HCT116 (cell line): Measurements from ENCODE around the gene CDC6. TPM values are rescaled to one million over a fixed set of nuclear protein-coding genes. Genes with fewer than 3 reads are reported as not detected.

Source experiments
- ATAC-seq: fragments of 200-7000 bp; cut with Tn5 transposase; 2 replicates; pipeline ENCODE4 v1.9.1; 2020; ENCODE audit warnings: mild to moderate bottlenecking, moderate library complexity
- BruUV-seq: library from RNA; stranded (reverse); fragments of 400-500 nt; replicated peaks from 2 replicates; lab custom pipeline; 2021; lab: Mats Ljungman, UMichigan
- CTCF ChIA-PET: fragments of 300-600 bp; sonication (Branson Sonifier 250); formaldehyde crosslinking; loops from one replicate; lab custom pipeline; 2021; ENCODE audit warnings: antibody characterized with exemption; lab: Charles Lee
- POLR2A ChIA-PET: fragments of 300-600, 350-600 bp; sonication (Branson Sonifier 250); formaldehyde crosslinking; loops from one replicate; lab custom pipeline; 2021; ENCODE audit warnings: antibody characterized with exemption; lab: Charles Lee
- RAD21 ChIA-PET, 2 experiments: fragments of 300-600 bp; sonication (Branson Sonifier 250); formaldehyde crosslinking; loops; one replicate each; lab custom pipeline; 2023; ENCODE audit warnings: low total read pairs in 2 of 2; ENCODE audit not compliant: uncharacterized antibody in 2 of 2, unreplicated experiment in 2 of 2, low non-redundant PET in 1 of 2; lab: Charles Lee
- DNase-seq: peaks from one replicate; pipeline ENCODE4 v3.0.0-alpha.2; 2010; ENCODE audit warnings: low read depth, low spot score
- H2AFZ ChIP-seq: fragments of 200-600 bp; shearing (Covaris generic), sonication (generic); 2 replicates; pipeline ENCODE4 v1.6.1; 2017; ENCODE audit warnings: low read depth, mixed run types, mixed read lengths, antibody characterized with exemption, low read length; ENCODE audit not compliant: poor library complexity, severe bottlenecking
- H3K27ac ChIP-seq: 2 replicates; pipeline ENCODE4 v1.5.1; 2012; ENCODE audit warnings: low read depth, low read length
- H3K27me3 ChIP-seq: fragments of 200-600 bp; sonication (generic); 2 replicates; pipeline ENCODE4 v1.6.1; 2016; ENCODE audit warnings: mixed run types, low read length, mixed read lengths; ENCODE audit not compliant: insufficient read depth
- H3K36me3 ChIP-seq, 2 experiments: fragments of 200-500 bp in 1 of 2; fragments of 200-600 bp in 1 of 2; sonication (Bioruptor generic) in 1 of 2; sonication (generic) in 1 of 2; 2 replicates each; pipeline versions ENCODE4 v1.5.1 to v1.6.1; 2014 to 2016; ENCODE audit warnings: low read length in 2 of 2, inconsistent platforms in 1 of 2, mixed read lengths in 1 of 2, mixed run types in 1 of 2; ENCODE audit not compliant: insufficient read depth in 2 of 2, control insufficient read depth in 1 of 2
- H3K4me1 ChIP-seq, 2 experiments: fragments of 200-600 bp in 1 of 2; sonication (generic) in 1 of 2; 2 replicates each; pipeline versions ENCODE4 v1.5.1 to v1.6.1; 2012 to 2017; ENCODE audit warnings: low read length in 2 of 2, inconsistent platforms in 1 of 2, mild to moderate bottlenecking in 1 of 2, mixed read lengths in 1 of 2, mixed run types in 1 of 2, moderate library complexity in 1 of 2; ENCODE audit not compliant: insufficient read depth in 2 of 2, control insufficient read depth in 1 of 2
- H3K4me2 ChIP-seq: fragments of 200-600 bp; sonication (generic); 2 replicates; pipeline ENCODE4 v1.6.1; 2017; ENCODE audit warnings: mixed run types, low read length, mixed read lengths
- H3K4me3 ChIP-seq, 2 experiments: fragments of 200-600 bp in 1 of 2; sonication (generic) in 1 of 2; replicated peaks in 1 of 2; 2 replicates each; pipeline ENCODE4 v1.5.1; 2011 to 2016; ENCODE audit warnings: low read length in 2 of 2, control low read depth in 1 of 2, low read depth in 1 of 2, mild to moderate bottlenecking in 1 of 2, mixed read lengths in 1 of 2, mixed run types in 1 of 2
- H3K79me2 ChIP-seq: fragments of 200-600 bp; sonication (generic); 2 replicates; pipeline ENCODE4 v1.6.1; 2017; ENCODE audit warnings: mild to moderate bottlenecking, mixed run types, low read length, moderate library complexity, mixed read lengths; ENCODE audit not compliant: insufficient read depth
- H3K9ac ChIP-seq: fragments of 200-600 bp; sonication (generic); 2 replicates; pipeline ENCODE4 v1.6.1; 2016; ENCODE audit warnings: low read length, mixed read lengths
- H3K9me2 ChIP-seq: fragments of 200-600 bp; sonication (generic), shearing (Covaris generic); 2 replicates; pipeline ENCODE4 v1.6.1; 2017; ENCODE audit warnings: mixed run types, mild to moderate bottlenecking, moderate library complexity; ENCODE audit not compliant: insufficient read depth
- H3K9me3 ChIP-seq, 2 experiments: fragments of 200-500 bp in 1 of 2; fragments of 200-600 bp in 1 of 2; sonication (Bioruptor generic) in 1 of 2; sonication (generic) in 1 of 2; 2 replicates each; pipeline ENCODE4 v1.6.1; 2014 to 2017; ENCODE audit warnings: low read length in 2 of 2, mixed read lengths in 2 of 2, inconsistent platforms in 1 of 2, low read depth in 1 of 2, mild to moderate bottlenecking in 1 of 2, mixed run types in 1 of 2, moderate library complexity in 1 of 2; ENCODE audit not compliant: control insufficient read depth in 1 of 2, insufficient read depth in 1 of 2
- H4K20me1 ChIP-seq: fragments of 200-600 bp; sonication (generic), shearing (Covaris generic); 2 replicates; pipeline ENCODE4 v1.6.1; 2017; ENCODE audit warnings: mixed run types, mild to moderate bottlenecking, moderate library complexity; ENCODE audit not compliant: insufficient read depth
- CEBPB ChIP-seq: IDR thresholded peaks from 2 replicates; pipeline ENCODE4 v1.6.1; 2012; ENCODE audit warnings: low read depth
- EGR1 ChIP-seq: IDR thresholded peaks from 2 replicates; pipeline ENCODE4 v1.6.1; 2012; ENCODE audit warnings: low read depth
- FOSL1 ChIP-seq: IDR thresholded peaks from 2 replicates; pipeline ENCODE4 v1.6.1; 2012; ENCODE audit warnings: low read depth
- POLR2A ChIP-seq: IDR thresholded peaks from 2 replicates; pipeline ENCODE4 v1.7.0; 2011; ENCODE audit warnings: borderline replicate concordance; ENCODE audit not compliant: insufficient read depth, insufficient read length; ENCODE audit errors: extremely low read depth
- ZFX ChIP-seq: fragments of 450-650 bp; IDR thresholded peaks from 2 replicates; pipeline ENCODE4 v1.6.1; 2017
- intact Hi-C: fragments of 100-400 bp; cut with micrococcal nuclease; formaldehyde crosslinking; loops from 2 replicates; pipeline ENCODE4 v1.10.0; 2022
- total RNA-seq: library from RNA; stranded (reverse); gene quantifications from one replicate; pipeline ENCODE4 v1.2.1, GENCODE V29; 2021; ENCODE audit not compliant: unreplicated experiment
- TF ChIP-seq, protein P1 (sequence below): IDR thresholded peaks from 2 replicates; pipeline ENCODE4 v1.6.1; 2012; ENCODE audit warnings: low read depth
- TF ChIP-seq, protein P2 (sequence below): IDR thresholded peaks from 2 replicates; pipeline ENCODE4 v1.6.1; 2012
- TF ChIP-seq, protein P3 (sequence below): IDR thresholded peaks from 2 replicates; pipeline ENCODE4 v1.6.1; 2011; ENCODE audit warnings: mild to moderate bottlenecking, low read length, moderate library complexity; ENCODE audit not compliant: insufficient replicate concordance; ENCODE audit errors: extremely low read depth

The CDC6 gene
- total RNA-seq, 1 experiment from 2014 or later = 117 TPM

DNA sequence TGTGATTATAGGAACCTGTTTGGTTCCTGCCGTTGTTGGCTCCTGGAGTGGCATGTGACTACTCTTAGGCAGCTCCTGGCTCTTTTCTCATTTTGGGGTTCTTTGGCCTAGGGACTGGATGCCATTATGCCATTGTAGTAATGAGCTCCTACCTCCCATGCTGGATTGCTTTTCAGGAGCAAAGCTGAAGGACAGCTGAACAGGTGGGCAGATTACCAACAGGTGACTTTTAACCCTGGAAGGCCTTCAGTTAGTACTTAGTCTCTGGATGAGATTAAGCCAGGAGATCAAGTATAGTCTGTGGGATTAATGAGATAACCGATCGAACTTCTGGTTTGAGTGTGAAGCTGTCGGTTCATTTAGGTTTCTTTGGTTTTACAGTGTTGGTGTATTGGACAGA, 43.4 kb upstream of the CDC6 start (continued):
- TF ChIP-seq, protein P1, sequence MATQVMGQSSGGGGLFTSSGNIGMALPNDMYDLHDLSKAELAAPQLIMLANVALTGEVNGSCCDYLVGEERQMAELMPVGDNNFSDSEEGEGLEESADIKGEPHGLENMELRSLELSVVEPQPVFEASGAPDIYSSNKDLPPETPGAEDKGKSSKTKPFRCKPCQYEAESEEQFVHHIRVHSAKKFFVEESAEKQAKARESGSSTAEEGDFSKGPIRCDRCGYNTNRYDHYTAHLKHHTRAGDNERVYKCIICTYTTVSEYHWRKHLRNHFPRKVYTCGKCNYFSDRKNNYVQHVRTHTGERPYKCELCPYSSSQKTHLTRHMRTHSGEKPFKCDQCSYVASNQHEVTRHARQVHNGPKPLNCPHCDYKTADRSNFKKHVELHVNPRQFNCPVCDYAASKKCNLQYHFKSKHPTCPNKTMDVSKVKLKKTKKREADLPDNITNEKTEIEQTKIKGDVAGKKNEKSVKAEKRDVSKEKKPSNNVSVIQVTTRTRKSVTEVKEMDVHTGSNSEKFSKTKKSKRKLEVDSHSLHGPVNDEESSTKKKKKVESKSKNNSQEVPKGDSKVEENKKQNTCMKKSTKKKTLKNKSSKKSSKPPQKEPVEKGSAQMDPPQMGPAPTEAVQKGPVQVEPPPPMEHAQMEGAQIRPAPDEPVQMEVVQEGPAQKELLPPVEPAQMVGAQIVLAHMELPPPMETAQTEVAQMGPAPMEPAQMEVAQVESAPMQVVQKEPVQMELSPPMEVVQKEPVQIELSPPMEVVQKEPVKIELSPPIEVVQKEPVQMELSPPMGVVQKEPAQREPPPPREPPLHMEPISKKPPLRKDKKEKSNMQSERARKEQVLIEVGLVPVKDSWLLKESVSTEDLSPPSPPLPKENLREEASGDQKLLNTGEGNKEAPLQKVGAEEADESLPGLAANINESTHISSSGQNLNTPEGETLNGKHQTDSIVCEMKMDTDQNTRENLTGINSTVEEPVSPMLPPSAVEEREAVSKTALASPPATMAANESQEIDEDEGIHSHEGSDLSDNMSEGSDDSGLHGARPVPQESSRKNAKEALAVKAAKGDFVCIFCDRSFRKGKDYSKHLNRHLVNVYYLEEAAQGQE = no peak
- TF ChIP-seq EGR1 = no peak

DNA sequence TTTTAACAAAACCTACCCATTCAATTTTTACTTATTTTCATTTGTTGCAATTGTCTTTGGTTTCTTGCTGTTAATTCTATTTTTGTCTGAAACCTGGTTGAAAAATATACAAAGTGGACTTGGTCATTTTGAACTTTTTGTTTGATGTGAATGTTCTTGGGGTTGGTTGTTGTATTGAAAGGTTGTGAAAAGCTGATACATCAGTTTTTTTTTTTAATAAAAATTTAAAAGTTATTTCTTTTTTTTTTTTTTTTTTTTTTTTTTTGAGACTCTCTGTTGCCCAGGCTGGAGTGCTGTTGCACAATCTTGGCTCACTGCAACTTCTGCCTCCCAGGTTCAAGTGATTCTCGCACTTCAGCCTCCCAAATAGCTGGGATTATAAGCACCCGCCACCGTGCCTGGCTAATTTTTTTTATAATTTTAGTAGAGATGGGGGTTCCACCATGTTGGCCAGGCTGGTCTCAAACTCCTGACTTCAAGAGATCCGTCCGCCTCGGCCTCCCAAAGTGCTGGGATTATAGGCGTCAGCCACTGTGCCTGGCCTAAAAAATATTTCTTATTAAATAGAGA, 39.7 kb upstream of the CDC6 start:
- intact Hi-C loops = no loop called here
- TF ChIP-seq CEBPB (no peak), FOSL1 (no peak), ZFX (no peak), EGR1 (no peak), POLR2A (no peak)
- TF ChIP-seq, protein P2, sequence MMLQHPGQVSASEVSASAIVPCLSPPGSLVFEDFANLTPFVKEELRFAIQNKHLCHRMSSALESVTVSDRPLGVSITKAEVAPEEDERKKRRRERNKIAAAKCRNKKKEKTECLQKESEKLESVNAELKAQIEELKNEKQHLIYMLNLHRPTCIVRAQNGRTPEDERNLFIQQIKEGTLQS = no peak
- TF ChIP-seq, protein P3, sequence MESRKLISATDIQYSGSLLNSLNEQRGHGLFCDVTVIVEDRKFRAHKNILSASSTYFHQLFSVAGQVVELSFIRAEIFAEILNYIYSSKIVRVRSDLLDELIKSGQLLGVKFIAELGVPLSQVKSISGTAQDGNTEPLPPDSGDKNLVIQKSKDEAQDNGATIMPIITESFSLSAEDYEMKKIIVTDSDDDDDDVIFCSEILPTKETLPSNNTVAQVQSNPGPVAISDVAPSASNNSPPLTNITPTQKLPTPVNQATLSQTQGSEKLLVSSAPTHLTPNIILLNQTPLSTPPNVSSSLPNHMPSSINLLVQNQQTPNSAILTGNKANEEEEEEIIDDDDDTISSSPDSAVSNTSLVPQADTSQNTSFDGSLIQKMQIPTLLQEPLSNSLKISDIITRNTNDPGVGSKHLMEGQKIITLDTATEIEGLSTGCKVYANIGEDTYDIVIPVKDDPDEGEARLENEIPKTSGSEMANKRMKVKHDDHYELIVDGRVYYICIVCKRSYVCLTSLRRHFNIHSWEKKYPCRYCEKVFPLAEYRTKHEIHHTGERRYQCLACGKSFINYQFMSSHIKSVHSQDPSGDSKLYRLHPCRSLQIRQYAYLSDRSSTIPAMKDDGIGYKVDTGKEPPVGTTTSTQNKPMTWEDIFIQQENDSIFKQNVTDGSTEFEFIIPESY = no peak
- RAD21 ChIA-PET = no interaction called here

More for the DNA sequence above, 39.7 kb upstream of the CDC6 start:
- H4K20me1 ChIP-seq = peaks cover 3% of the 10 kb centered on the region; the same call in 1 of the 2 replicates
- no peak overlapping the region for H3K4me3 ChIP-seq
- no peak overlapping the region for H3K27ac ChIP-seq
- H3K9ac ChIP-seq = no peak overlapping the region
- no peaks in the 10 kb centered on the region for H3K36me3 ChIP-seq
- H3K4me2 ChIP-seq = no peak overlapping the region
- ChIA-PET POLR2A (no interaction called here), CTCF (no interaction called here)
- no peaks in the 10 kb centered on the region for H3K9me3 ChIP-seq
- ATAC-seq (no peak), DNase-seq (no peak)
- no peaks in the 10 kb centered on the region for H3K27me3 ChIP-seq
- H3K4me1 ChIP-seq = peaks cover 17 to 25% of the 10 kb centered on the region in 2 experiments
- BruUV-seq = no TSS peak
- H3K9me2 ChIP-seq = no peaks in the 10 kb centered on the region
- peaks cover 81% of the 10 kb centered on the region for H3K79me2 ChIP-seq
- no peak overlapping the region for H2AFZ ChIP-seq
